ENCODE data around the gene CUX1. TPM values are rescaled to one million over a fixed set of nuclear protein-coding genes. Genes with fewer than 3 reads are reported as not detected.

The CUX1 gene
- total RNA-seq, 1 experiment from 2014 or later = 64.3 TPM

GRCh38 chr7:102120666-102121195 is 303.3 kb downstream of the CUX1 start:
- no peak for DNase-seq (ENCODE audit: low spot score)
- ChIA-PET CTCF (interaction anchor here (0.8 kb wide), 1 partner anchor 9 kb away, joined by 3 read pairs; no protein-coding TSS in a partner anchor), POLR2A (no interaction called here)
- Mint-ChIP-seq H3K27ac (peak overlapping the region; percentile 78), H3K4me3 (no peak overlapping the region), H3K27me3 (ENCODE audit: low read depth) (no peaks in the 10 kb centered on the region), H3K9me3 (no peaks in the 10 kb centered on the region), H3K36me3 (peaks cover 11% of the 10 kb centered on the region), H3K4me1 (peaks cover 37% of the 10 kb centered on the region)
- TF ChIP-seq RELA (CRISPR knock-in tag; IDR thresholded peaks at IDR 0.05; ENCODE audit: borderline replicate concordance) (no peak), ZNF232 (CRISPR knock-in tag; IDR thresholded peaks at IDR 0.05) (no peak), NFYB (CRISPR knock-in tag; conservative IDR thresholded peaks at IDR 0.05; ENCODE audit: low read depth) (no peak), ZNF121 (CRISPR knock-in tag; IDR thresholded peaks at IDR 0.05) (peak; percentile 87), SOX15 (CRISPR knock-in tag; IDR thresholded peaks at IDR 0.05) (no peak)
- ATAC-seq = no peak

- Mint-ChIP-seq H3K4me3 (no peak overlapping the region), H3K36me3 (peaks cover 16% of the 10 kb centered on the region), H3K27me3 (ENCODE audit: low read depth) (no peaks in the 10 kb centered on the region), H3K4me1 (peaks cover 37% of the 10 kb centered on the region), H3K27ac (peak overlapping the region; percentile 68), H3K9me3 (peaks cover 4% of the 10 kb centered on the region)
- CTCF ChIA-PET = no interaction called here
- DNase-seq (ENCODE audit: low spot score) (no peak), ATAC-seq (no peak)
- TF ChIP-seq IRF1 (CRISPR knock-in tag; IDR thresholded peaks at IDR 0.05) = no peak
- no peak for TF ChIP-seq PRDM15 (CRISPR knock-in tag; IDR thresholded peaks at IDR 0.05)
- no peak for TF ChIP-seq JUN (CRISPR knock-in tag; IDR thresholded peaks at IDR 0.05)
- TF ChIP-seq ESRRA (CRISPR knock-in tag; IDR thresholded peaks at IDR 0.05; ENCODE audit: borderline replicate concordance) = no peak
- no peak for TF ChIP-seq FOXK1 (CRISPR knock-in tag; IDR thresholded peaks at IDR 0.05)
- no peak for TF ChIP-seq SMAD3 (CRISPR knock-in tag; IDR thresholded peaks at IDR 0.05; ENCODE audit: borderline replicate concordance)
- TF ChIP-seq ARID4B (CRISPR knock-in tag; IDR thresholded peaks at IDR 0.05; ENCODE audit: borderline replicate concordance) = no peak
- no peak for TF ChIP-seq NR2C2 (CRISPR knock-in tag; IDR thresholded peaks at IDR 0.05)
- no peak for TF ChIP-seq PRRX2 (CRISPR knock-in tag; IDR thresholded peaks at IDR 0.05)
- TF ChIP-seq ZNF317 (CRISPR knock-in tag; IDR thresholded peaks at IDR 0.05; ENCODE audit: borderline replicate concordance, low read depth) = no peak
- TF ChIP-seq ZBTB43 (CRISPR knock-in tag; IDR thresholded peaks at IDR 0.05) = no peak
- TF ChIP-seq MXD4 (CRISPR knock-in tag; IDR thresholded peaks at IDR 0.05; ENCODE audit: borderline replicate concordance) = no peak
- no peak for TF ChIP-seq SMAD4 (CRISPR knock-in tag; IDR thresholded peaks at IDR 0.05)
- no peak for TF ChIP-seq ETV6 (CRISPR knock-in tag; IDR thresholded peaks at IDR 0.05)
- TF ChIP-seq NFYB (CRISPR knock-in tag; conservative IDR thresholded peaks at IDR 0.05; ENCODE audit: low read depth) = no peak
- no peak for TF ChIP-seq ZNF425 (CRISPR knock-in tag; conservative IDR thresholded peaks at IDR 0.05)
- POLR2A ChIA-PET = interaction anchor here (0.6 kb wide), 1 partner anchor 10 kb away, joined by 3 read pairs; no protein-coding TSS in a partner anchor
Observed at GRCh38 chr7:102122026-102122425, 304.6 kb downstream of the CUX1 start.
